PC-9 (cell line): ENCODE data around the gene SKI. TPM values are rescaled to one million over a fixed set of nuclear protein-coding genes. Genes with fewer than 3 reads are reported as not detected.

Source experiments
- BruUV-seq: library from RNA; stranded (reverse); fragments of 400-500 nt; replicated peaks from 2 replicates; lab custom pipeline; 2021; lab: Mats Ljungman, UMichigan
- CTCF ChIA-PET: fragments of 300-600 bp; sonication (Branson Sonifier 250); formaldehyde crosslinking; loops from one replicate; lab custom pipeline; 2022; ENCODE audit warnings: antibody characterized with exemption; lab: Charles Lee
- POLR2A ChIA-PET: fragments of 300-600 bp; sonication (Branson Sonifier 250); formaldehyde crosslinking; loops from one replicate; lab custom pipeline; 2022; ENCODE audit warnings: antibody characterized with exemption; ENCODE audit not compliant: unreplicated experiment; lab: Charles Lee
- DNase-seq, 2 experiments: peaks; one replicate each; pipeline versions ENCODE4 v3.0.0 to v3.0.0-alpha.2; 2015 to 2022; ENCODE audit warnings: mixed read lengths in 1 of 2
- H2AFZ ChIP-seq: fragments of 200-600 bp; sonication (generic); 2 replicates; pipeline ENCODE4 v1.8.1; 2017; ENCODE audit warnings: antibody characterized with exemption
- H3F3A ChIP-seq: fragments of 200-600 bp; sonication (generic); 2 replicates; pipeline ENCODE4 v1.8.1; 2017; ENCODE audit warnings: antibody characterized with exemption, mild to moderate bottlenecking, low read depth; ENCODE audit not compliant: insufficient read depth
- H3K27ac ChIP-seq: fragments of 200-600 bp; sonication (generic); 2 replicates; pipeline ENCODE4 v1.6.1; 2016; ENCODE audit warnings: mixed run types
- H3K27me3 ChIP-seq: fragments of 200-600 bp; sonication (generic); 2 replicates; pipeline ENCODE4 v1.6.1; 2016; ENCODE audit warnings: low read depth, mixed run types; ENCODE audit not compliant: insufficient read depth
- H3K36me3 ChIP-seq: fragments of 200-600 bp; sonication (generic); 2 replicates; pipeline ENCODE4 v1.6.1; 2016; ENCODE audit warnings: low read depth, mixed run types
- H3K4me1 ChIP-seq: fragments of 200-600 bp; sonication (generic); replicated peaks from 2 replicates; pipeline ENCODE4 v1.6.1; 2016; ENCODE audit warnings: mixed run types; ENCODE audit not compliant: insufficient read depth
- H3K4me2 ChIP-seq: fragments of 200-600 bp; sonication (generic); 2 replicates; pipeline ENCODE4 v1.6.1; 2017; ENCODE audit warnings: mixed run types
- H3K4me3 ChIP-seq: fragments of 200-600 bp; sonication (generic); 2 replicates; pipeline ENCODE4 v1.6.1; 2016; ENCODE audit warnings: mixed run types
- H3K79me2 ChIP-seq: fragments of 200-600 bp; sonication (generic); 2 replicates; pipeline ENCODE4 v1.6.1; 2017; ENCODE audit warnings: low read depth, mixed run types
- H3K9me2 ChIP-seq: fragments of 200-600 bp; sonication (generic); 2 replicates; pipeline ENCODE4 v1.8.1; 2017; ENCODE audit warnings: mild to moderate bottlenecking; ENCODE audit not compliant: insufficient read depth
- H3K9me3 ChIP-seq: fragments of 200-600 bp; sonication (generic); 2 replicates; pipeline ENCODE4 v1.8.1; 2016; ENCODE audit warnings: low read depth; ENCODE audit not compliant: insufficient read depth
- H4K20me1 ChIP-seq: fragments of 200-600 bp; sonication (generic); 2 replicates; pipeline ENCODE4 v1.8.1; 2017; ENCODE audit not compliant: insufficient read depth
- CTCF ChIP-seq: fragments of 200-600 bp; sonication (generic); conservative IDR thresholded peaks from 2 replicates; pipeline ENCODE4 v1.6.1; 2017; ENCODE audit warnings: mixed run types, antibody characterized with exemption, mild to moderate bottlenecking, moderate library complexity
- EZH2 ChIP-seq: fragments of 200-600 bp; sonication (generic); IDR thresholded peaks from 2 replicates; pipeline ENCODE4 v1.8.0; 2017; ENCODE audit warnings: antibody characterized with exemption, low read depth
- intact Hi-C: fragments of 100-400 bp; cut with micrococcal nuclease; formaldehyde crosslinking; loops from one replicate; pipeline ENCODE4 v1.10.0; 2022; ENCODE audit not compliant: unreplicated experiment
- total RNA-seq: library from RNA; stranded (reverse); gene quantifications from 2 replicates; pipeline ENCODE4 v1.2.3, GENCODE V29; 2021

The SKI gene
- total RNA-seq, 1 experiment from 2014 or later, result 36.2 TPM

- H3K4me1 ChIP-seq, result no peaks in the 10 kb centered on the region
- no TSS peak for BruUV-seq
Observed at GRCh38 chr1:2344744-2345296, 116.7 kb downstream of the SKI start.

GRCh38 chr1:2345297-2346075 lies 117.4 kb downstream of the SKI start:
- no peak overlapping the region for H2AFZ ChIP-seq
- TF ChIP-seq CTCF (no peak), EZH2 (no peak)
- no peak overlapping the region for H3K4me3 ChIP-seq
- ChIA-PET CTCF (no interaction called here), POLR2A (no interaction called here)
- no peaks in the 10 kb centered on the region; the same call in 1 of the 2 replicates for H4K20me1 ChIP-seq
- no peak overlapping the region for H3K27ac ChIP-seq
- H3K9me3 ChIP-seq, result no peaks in the 10 kb centered on the region
- no TSS peak for BruUV-seq
- DNase-seq, result no peak
- peaks cover 8% of the 10 kb centered on the region; the same call in 1 of the 2 replicates for H3F3A ChIP-seq
- no peak overlapping the region for H3K4me2 ChIP-seq
- no peaks in the 10 kb centered on the region for H3K79me2 ChIP-seq
- H3K4me1 ChIP-seq, result no peaks in the 10 kb centered on the region
- intact Hi-C loops, result no loop called here
- no peaks in the 10 kb centered on the region for H3K36me3 ChIP-seq
- no peaks in the 10 kb centered on the region for H3K9me2 ChIP-seq
- H3K27me3 ChIP-seq, result no peaks in the 10 kb centered on the region

More at GRCh38 chr1:2344744-2345296, 116.7 kb downstream of the SKI start:
- H3K9me3 ChIP-seq, result no peaks in the 10 kb centered on the region
- TF ChIP-seq CTCF (no peak), EZH2 (no peak)
- H3K27me3 ChIP-seq, result no peaks in the 10 kb centered on the region
- no peak overlapping the region for H3K27ac ChIP-seq
- no peaks in the 10 kb centered on the region; the same call in 1 of the 2 replicates for H4K20me1 ChIP-seq
- no peak overlapping the region for H3K4me2 ChIP-seq
- H3K9me2 ChIP-seq, result no peaks in the 10 kb centered on the region
- H3K79me2 ChIP-seq, result no peaks in the 10 kb centered on the region
- peaks cover under 1% of the 10 kb centered on the region; the same call in 1 of the 2 replicates for H3F3A ChIP-seq
- POLR2A ChIA-PET, result no interaction called here
- DNase-seq, result no peak
- CTCF ChIA-PET, result no interaction called here
- no peak overlapping the region for H3K4me3 ChIP-seq
- H2AFZ ChIP-seq, result no peak overlapping the region
- no peaks in the 10 kb centered on the region for H3K36me3 ChIP-seq
- intact Hi-C loops, result no loop called here

GRCh38 chr1:2346691-2347408 lies 118.7 kb downstream of the SKI start:
- H3K9me2 ChIP-seq, result no peaks in the 10 kb centered on the region
- no peak for DNase-seq
- H3K27ac ChIP-seq, result no peak overlapping the region
- intact Hi-C loops, result no loop called here
- BruUV-seq, result no TSS peak
- H4K20me1 ChIP-seq, result no peaks in the 10 kb centered on the region; the same call in 1 of the 2 replicates
- no peak for TF ChIP-seq CTCF
- TF ChIP-seq EZH2, result no peak
- H2AFZ ChIP-seq, result no peak overlapping the region
- ChIA-PET POLR2A (no interaction called here), CTCF (no interaction called here)
- H3K79me2 ChIP-seq, result no peaks in the 10 kb centered on the region
- H3K9me3 ChIP-seq, result no peaks in the 10 kb centered on the region
- H3F3A ChIP-seq, result peaks cover 8% of the 10 kb centered on the region; the same call in 1 of the 2 replicates
- no peaks in the 10 kb centered on the region for H3K36me3 ChIP-seq
- no peaks in the 10 kb centered on the region for H3K4me1 ChIP-seq
- no peak overlapping the region for H3K4me2 ChIP-seq
- no peaks in the 10 kb centered on the region for H3K27me3 ChIP-seq
- no peak overlapping the region for H3K4me3 ChIP-seq
